ENCODE results near the gene LRRC30.

GRCh38 chr18:7255643-7256042 lies 24.8 kb downstream of the LRRC30 start:
- TF ChIP-seq YY1 (IDR thresholded peaks at IDR 0.05; ENCODE audit: insufficient read depth, insufficient read length) = no peak
- no peak for TF ChIP-seq SUZ12 (IDR thresholded peaks at IDR 0.05; ENCODE audit: extremely low read depth, insufficient read depth, insufficient read length)

All from NT2/D1 (cell line).